Measurements from ENCODE around the gene TBC1D17.

DNA sequence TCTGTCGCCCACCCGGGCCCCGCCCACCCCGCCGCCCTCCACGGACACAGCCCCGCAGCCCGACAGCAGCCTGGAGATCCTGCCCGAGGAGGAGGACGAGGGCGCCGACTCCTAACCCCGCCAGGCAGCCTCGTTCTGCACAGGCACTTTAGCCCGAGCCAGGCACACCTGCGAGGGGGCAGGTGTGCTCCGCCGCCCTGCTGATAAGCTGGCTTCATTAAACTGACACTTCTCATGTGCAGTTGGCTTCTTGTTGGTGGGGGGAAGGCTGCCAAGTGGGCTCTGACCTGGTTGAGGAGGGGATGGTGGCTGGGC, 11.0 kb downstream of the TBC1D17 start:
- TF ChIP-seq CTCF (optimal IDR thresholded peaks at IDR 0.05 in 1 of 3, IDR thresholded peaks at IDR 0.05 in 1 of 3, conservative IDR thresholded peaks at IDR 0.05 in 1 of 3; ENCODE audit: extremely low read depth in 1 of 3, insufficient read depth in 2 of 3, low read length in 3 of 3) = no peak
- TF ChIP-seq EZH2 (IDR thresholded peaks at IDR 0.05; ENCODE audit: low read length) = no peak
